Upper lobe of left lung (tissue), 6 donors: ENCODE measurements around the gene TSPAN5. TPM values are rescaled to one million over a fixed set of nuclear protein-coding genes. Genes with fewer than 3 reads are reported as not detected.
A peak's percentile ranks its signal among the peaks of the same experiment; 100 is the strongest.

Source experiments
- ATAC-seq, 2 donors: fragments of 200-7000 bp; cut with Tn5 transposase; one replicate each; pipeline ENCODE4 v1.9.1; 2022; ENCODE audit warnings: mild to moderate bottlenecking in 2 of 2, moderate library complexity in 2 of 2; ENCODE audit not compliant: low FRiP score in 2 of 2
- DNase-seq, 2 donors: peaks; one replicate each; pipeline ENCODE4 v3.0.0-alpha.2; 2019 to 2020
- H3K27ac ChIP-seq, 4 donors: fragments of 200-600 bp; sonication (generic); one replicate each; pipeline ENCODE4 v1.5.1; 2016 to 2019
- H3K27me3 ChIP-seq, 4 donors: fragments of 200-600 bp; sonication (generic); one replicate each; pipeline ENCODE4 v1.5.1; 2017 to 2019
- H3K36me3 ChIP-seq, 4 donors: fragments of 200-600 bp; sonication (generic); one replicate each; pipeline ENCODE4 v1.5.1; 2016 to 2019
- H3K4me1 ChIP-seq, 4 donors: fragments of 200-600 bp; sonication (generic); one replicate each; pipeline ENCODE4 v1.5.1; 2018 to 2019
- H3K4me3 ChIP-seq, 4 donors: fragments of 200-600 bp; sonication (generic); one replicate each; pipeline ENCODE4 v1.5.1; 2017 to 2019; ENCODE audit warnings: mild to moderate bottlenecking in 2 of 4, moderate library complexity in 1 of 4
- H3K9me3 ChIP-seq, 4 donors: fragments of 200-600 bp; sonication (generic); one replicate each; pipeline ENCODE4 v1.5.1; 2018 to 2019
- EP300 ChIP-seq, 4 donors: sonication (generic); formaldehyde crosslinking; IDR thresholded peaks; one replicate each; pipeline ENCODE4 v1.5.1; 2017; ENCODE audit warnings: antibody characterized with exemption in 4 of 4, control low read depth in 2 of 4
- POLR2A ChIP-seq, 4 donors: fragments of 450-650 bp; IDR thresholded peaks; one replicate each; pipeline ENCODE4 v1.5.1; 2016 to 2017; ENCODE audit warnings: antibody characterized with exemption in 4 of 4, mild to moderate bottlenecking in 2 of 4
- POLR2AphosphoS5 ChIP-seq, 2 donors: sonication (generic); formaldehyde crosslinking; IDR thresholded peaks; one replicate each; pipeline ENCODE4 v1.5.1; 2017; ENCODE audit warnings: antibody characterized with exemption in 2 of 2
- WGBS, 2 donors: methylation state at CpG; one replicate each; pipeline ENCODE4 v1.1.5; 2017 to 2018; 5-methylcytosine and 5-hydroxymethylcytosine counted together
- total RNA-seq, 6 donors: library from RNA; depleted of rRNA in 4 of 6; stranded (reverse); fragments of >200 nt in 4 of 6; gene quantifications; one replicate each; pipeline versions ENCODE4 v1.1.0 to v1.2.1, GENCODE V29; 2016 to 2021
- TF ChIP-seq, protein P1 (sequence below), 6 experiments: fragments of 450-650 bp in 4 of 6; fragments of 200-600 bp in 2 of 6; sonication (generic) in 2 of 6; IDR thresholded peaks; one replicate each; pipeline ENCODE4 v1.5.1; 2016 to 2019; ENCODE audit warnings: antibody characterized with exemption in 6 of 6
- donor health status: DM: no; HTN: no; CAD: no; lungs with moderate emphysema.
- donor health status: DM: no; HTN: yes; CAD: no; lungs with severe emphysema.

TSPAN5 gene
- total RNA-seq, 6 donors from 2014 or later: 3.1 to 12.5 (median 7.2) TPM

DNA sequence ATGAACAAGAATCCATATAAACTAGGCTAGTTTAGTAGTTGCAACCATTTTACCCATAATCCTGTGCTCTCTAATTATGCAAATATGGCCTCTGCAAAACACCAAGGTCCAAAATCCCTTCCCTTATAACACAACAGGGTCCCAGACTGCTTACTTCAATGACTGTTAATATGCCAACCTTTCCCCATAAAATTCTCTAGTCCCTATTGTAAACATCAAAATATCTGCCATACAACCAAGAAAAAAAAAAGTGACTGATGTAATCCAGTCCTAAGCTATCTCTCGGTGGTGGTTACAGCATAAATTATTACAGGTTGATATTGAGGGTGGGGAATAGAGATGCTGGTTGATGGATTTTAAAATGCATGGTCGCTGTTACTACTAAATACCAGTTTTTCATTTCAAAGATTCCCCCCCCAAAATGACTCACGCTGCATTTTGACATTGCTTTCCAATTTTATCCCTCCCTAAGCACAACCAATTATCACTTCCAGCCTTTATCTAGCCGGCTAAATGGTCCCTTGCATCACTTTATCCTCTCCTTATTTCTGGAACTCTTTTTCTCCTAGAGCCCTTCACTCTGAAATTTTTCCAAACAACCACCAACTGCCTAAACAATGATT lies 44.8 kb downstream of the TSPAN5 start:
- ATAC-seq: no peak
- peaks cover 0 to 4% (median 0%) of the 10 kb centered on the region in 4 donors for H3K4me1 ChIP-seq
- no peak for TF ChIP-seq POLR2A (IDR thresholded peaks at IDR 0.05)
- TF ChIP-seq, protein P1, sequence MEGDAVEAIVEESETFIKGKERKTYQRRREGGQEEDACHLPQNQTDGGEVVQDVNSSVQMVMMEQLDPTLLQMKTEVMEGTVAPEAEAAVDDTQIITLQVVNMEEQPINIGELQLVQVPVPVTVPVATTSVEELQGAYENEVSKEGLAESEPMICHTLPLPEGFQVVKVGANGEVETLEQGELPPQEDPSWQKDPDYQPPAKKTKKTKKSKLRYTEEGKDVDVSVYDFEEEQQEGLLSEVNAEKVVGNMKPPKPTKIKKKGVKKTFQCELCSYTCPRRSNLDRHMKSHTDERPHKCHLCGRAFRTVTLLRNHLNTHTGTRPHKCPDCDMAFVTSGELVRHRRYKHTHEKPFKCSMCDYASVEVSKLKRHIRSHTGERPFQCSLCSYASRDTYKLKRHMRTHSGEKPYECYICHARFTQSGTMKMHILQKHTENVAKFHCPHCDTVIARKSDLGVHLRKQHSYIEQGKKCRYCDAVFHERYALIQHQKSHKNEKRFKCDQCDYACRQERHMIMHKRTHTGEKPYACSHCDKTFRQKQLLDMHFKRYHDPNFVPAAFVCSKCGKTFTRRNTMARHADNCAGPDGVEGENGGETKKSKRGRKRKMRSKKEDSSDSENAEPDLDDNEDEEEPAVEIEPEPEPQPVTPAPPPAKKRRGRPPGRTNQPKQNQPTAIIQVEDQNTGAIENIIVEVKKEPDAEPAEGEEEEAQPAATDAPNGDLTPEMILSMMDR (IDR thresholded peaks at IDR 0.05): no peak
- TF ChIP-seq POLR2AphosphoS5 (IDR thresholded peaks at IDR 0.05): no peak
- no peak for TF ChIP-seq EP300 (IDR thresholded peaks at IDR 0.05)
- no peak overlapping the region for H3K27ac ChIP-seq
- no peaks in the 10 kb centered on the region for H3K27me3 ChIP-seq
- 86 to 90% methylated on average over 4 of the region's 4 CpGs for WGBS, 2 donors
- DNase-seq: no peak
- no peaks in the 10 kb centered on the region for H3K36me3 ChIP-seq
- no peaks in the 10 kb centered on the region for H3K9me3 ChIP-seq
- H3K4me3 ChIP-seq: no peak overlapping the region

DNA sequence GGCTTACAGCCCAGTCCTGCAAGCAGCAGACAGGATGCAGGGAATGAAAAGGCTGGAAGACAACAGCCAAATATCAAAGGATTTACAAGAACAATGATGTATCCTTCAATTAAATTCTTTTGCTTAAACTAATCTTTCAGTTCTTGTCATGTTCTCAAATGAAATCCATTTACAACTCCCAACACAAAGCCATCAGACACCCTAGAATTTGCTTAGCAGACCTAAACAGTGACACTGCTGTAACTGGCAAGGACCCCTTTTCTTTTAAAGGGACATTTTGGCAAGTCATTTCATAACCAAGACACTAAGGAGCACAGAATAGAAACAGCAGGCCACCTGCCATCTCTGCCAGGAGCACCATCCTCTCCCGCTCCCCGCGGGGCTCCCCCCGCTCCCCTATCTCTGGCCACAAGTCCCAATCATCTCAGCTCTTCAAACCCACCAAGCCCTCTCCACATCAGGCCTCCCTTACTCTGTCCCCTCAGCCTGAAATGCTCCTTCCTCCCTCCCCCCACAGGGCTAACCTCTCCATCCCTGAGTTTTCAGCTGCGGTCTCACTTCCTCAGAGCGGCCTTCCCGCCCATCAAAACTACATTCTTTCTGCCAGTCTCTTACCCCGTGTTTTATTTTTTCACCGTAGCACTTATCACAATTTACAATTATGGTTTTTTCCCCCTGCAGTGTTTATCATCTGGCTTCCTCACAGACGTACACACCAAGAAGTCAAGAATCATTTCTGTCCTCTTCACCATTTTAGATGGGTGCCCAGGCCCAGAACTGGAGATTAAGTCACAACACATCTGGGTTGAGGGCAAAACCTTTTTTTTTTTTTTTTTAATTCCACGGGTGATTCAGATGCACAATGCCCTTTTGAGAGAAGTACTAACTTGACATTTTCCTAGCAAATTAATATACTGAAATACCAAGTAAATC lies 45.8 kb downstream of the TSPAN5 start:
- no peak for TF ChIP-seq POLR2AphosphoS5 (IDR thresholded peaks at IDR 0.05)
- TF ChIP-seq, protein P1 (IDR thresholded peaks at IDR 0.05): no peak
- no peak for TF ChIP-seq EP300 (IDR thresholded peaks at IDR 0.05)
- no peak for TF ChIP-seq POLR2A (IDR thresholded peaks at IDR 0.05)
- Histone ChIP-seq H3K4me3 (no peak overlapping the region), H3K9me3 (no peaks in the 10 kb centered on the region), H3K36me3 (no peaks in the 10 kb centered on the region), H3K4me1 (peaks cover 0 to 4% (median 0%) of the 10 kb centered on the region in 4 donors), H3K27me3 (no peaks in the 10 kb centered on the region), H3K27ac (no peak overlapping the region)
- ATAC-seq: no peak
- DNase-seq: peak in 1 of 2 donors; percentile 35
- 51 to 61% methylated on average over 11 of the region's 11 CpGs for WGBS, 2 donors

DNA sequence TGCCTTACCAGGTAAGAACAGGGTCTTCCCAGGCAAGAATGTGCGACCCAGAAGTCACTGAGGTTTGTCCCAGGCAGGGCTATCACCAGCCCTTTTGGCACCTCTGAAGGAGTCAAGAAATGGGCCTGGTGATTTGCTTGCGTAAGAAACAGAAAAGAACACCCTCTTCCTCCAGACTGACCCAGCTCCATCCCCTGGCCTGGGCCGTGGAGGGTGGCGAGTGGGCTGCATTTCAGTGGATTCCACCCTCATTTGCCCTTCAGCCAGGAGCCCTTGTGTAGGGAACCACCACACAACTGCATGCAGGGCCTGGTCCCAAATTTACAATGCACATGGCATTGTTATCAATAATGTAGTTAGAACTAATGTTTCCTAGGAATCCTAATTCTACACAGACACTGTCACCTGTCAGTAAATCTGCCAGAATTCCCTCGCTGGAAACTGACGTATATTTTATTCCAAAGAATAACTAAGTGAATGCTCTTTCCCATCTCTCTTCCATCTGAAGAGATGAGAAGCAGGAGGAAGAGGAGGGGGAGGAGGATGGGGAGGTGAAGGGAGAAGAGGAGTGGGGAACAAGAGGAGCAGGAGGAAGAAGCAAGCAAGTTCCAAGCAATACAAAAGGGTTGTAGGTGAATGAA lies 46.6 kb downstream of the TSPAN5 start:
- Histone ChIP-seq H3K4me1 (no peaks in the 10 kb centered on the region), H3K36me3 (no peaks in the 10 kb centered on the region)
- TF ChIP-seq POLR2A (IDR thresholded peaks at IDR 0.05) (no peak), EP300 (IDR thresholded peaks at IDR 0.05) (no peak), POLR2AphosphoS5 (IDR thresholded peaks at IDR 0.05) (no peak)
- TF ChIP-seq, protein P1 (IDR thresholded peaks at IDR 0.05): no peak

DNA sequence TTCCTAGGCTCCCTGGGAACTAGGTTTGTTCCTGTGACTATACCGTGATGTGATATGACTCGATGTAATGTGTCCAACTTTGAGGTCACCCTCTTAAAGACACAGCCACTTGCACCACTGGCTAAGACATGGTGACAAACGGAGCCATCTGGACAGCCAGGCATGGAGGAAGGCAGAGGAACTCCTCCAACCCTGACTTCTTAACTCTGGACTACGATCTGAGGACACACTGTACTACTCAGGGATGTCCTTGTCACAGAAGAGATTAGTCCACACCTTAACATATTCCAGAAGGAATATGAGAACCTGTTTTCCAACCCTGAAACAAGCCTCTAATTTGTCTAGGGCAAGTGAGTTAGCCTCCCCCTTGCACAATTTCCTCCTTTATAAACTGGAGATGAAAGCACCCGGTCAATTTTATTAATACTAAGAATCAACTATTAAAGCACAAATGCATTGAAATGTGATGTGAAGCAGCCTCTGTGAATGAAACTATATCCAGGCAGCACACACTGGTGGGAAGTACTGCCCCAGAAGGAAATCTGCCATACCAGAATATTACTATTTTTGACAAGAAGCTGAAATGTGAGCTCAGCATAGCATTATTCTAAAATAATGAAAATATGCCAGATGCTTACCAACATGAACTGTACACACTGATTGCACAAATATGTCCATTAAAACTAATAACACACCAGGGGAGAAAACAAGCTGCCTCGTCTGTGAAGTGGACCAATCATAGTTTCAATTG lies 47.3 kb downstream of the TSPAN5 start:
- ATAC-seq (no peak), DNase-seq (no peak)
- Histone ChIP-seq H3K27me3 (no peaks in the 10 kb centered on the region), H3K36me3 (no peaks in the 10 kb centered on the region), H3K4me3 (no peak overlapping the region), H3K9me3 (no peaks in the 10 kb centered on the region), H3K27ac (no peak overlapping the region), H3K4me1 (no peaks in the 10 kb centered on the region)
- TF ChIP-seq, protein P1 (IDR thresholded peaks at IDR 0.05): no peak
- TF ChIP-seq POLR2AphosphoS5 (IDR thresholded peaks at IDR 0.05): no peak
- no peak for TF ChIP-seq POLR2A (IDR thresholded peaks at IDR 0.05)
- no peak for TF ChIP-seq EP300 (IDR thresholded peaks at IDR 0.05)
- WGBS, 2 donors: 71 to 84% methylated on average over 6 of the region's 6 CpGs

More for the DNA sequence above, 46.6 kb downstream of the TSPAN5 start:
- DNase-seq: no peak
- no peaks in the 10 kb centered on the region for H3K9me3 ChIP-seq
- no peak overlapping the region for H3K27ac ChIP-seq
- 95 to 99% methylated on average over 5 to 6 of the region's 6 CpGs for WGBS, 2 donors
- no peak overlapping the region for H3K4me3 ChIP-seq
- ATAC-seq: no peak
- no peaks in the 10 kb centered on the region for H3K27me3 ChIP-seq
